Thyroid gland (tissue), 4 donors: ENCODE results near the gene ZNF672. TPM values are rescaled to one million over a fixed set of nuclear protein-coding genes. Genes with fewer than 3 reads are reported as not detected.

Source experiments
- DNase-seq, 2 donors: peaks; one replicate each; pipeline ENCODE4 v3.0.0-alpha.2; 2019
- H3K27ac ChIP-seq, 3 donors: fragments of 200-600 bp; sonication (generic); 1 replicate in 2 of 3; 2 replicates in 1 of 3; pipeline ENCODE4 v1.5.1; 2016 to 2019; ENCODE audit warnings: mild to moderate bottlenecking in 1 of 3, moderate library complexity in 1 of 3
- H3K27me3 ChIP-seq: fragments of 200-600 bp; sonication (generic); one replicate; pipeline ENCODE4 v1.5.1; 2019
- H3K36me3 ChIP-seq, 2 donors: fragments of 200-600 bp; sonication (generic); one replicate each; pipeline ENCODE4 v1.5.1; 2016 to 2019
- H3K4me1 ChIP-seq, 2 donors: fragments of 200-600 bp; sonication (generic); one replicate each; pipeline ENCODE4 v1.5.1; 2017 to 2019
- H3K4me3 ChIP-seq, 3 donors: fragments of 200-600 bp; sonication (generic); replicated peaks in 1 of 3; 1 replicate in 2 of 3; 2 replicates in 1 of 3; pipeline ENCODE4 v1.5.1; 2016; ENCODE audit warnings: mild to moderate bottlenecking in 1 of 3
- H3K9me3 ChIP-seq: fragments of 200-600 bp; sonication (generic); one replicate; pipeline ENCODE4 v1.5.1; 2017
- POLR2A ChIP-seq, 2 donors: fragments of 450-650 bp; IDR thresholded peaks; one replicate each; pipeline ENCODE4 v1.6.1; 2017; ENCODE audit warnings: antibody characterized with exemption in 2 of 2, mild to moderate bottlenecking in 2 of 2, moderate library complexity in 1 of 2
- WGBS, 2 donors: methylation state at CpG; one replicate each; pipeline ENCODE4 v1.1.5; 2017; 5-methylcytosine and 5-hydroxymethylcytosine counted together
- intact Hi-C: fragments of 100-400 bp; cut with DNase I; formaldehyde crosslinking; loops from one replicate; pipeline ENCODE4 v1.15.1; 2023
- total RNA-seq, 4 donors: library from RNA; depleted of rRNA; stranded (reverse); fragments of >200 nt; gene quantifications; one replicate each; pipeline ENCODE4 v1.2.3, GENCODE V29; 2016
- TF ChIP-seq, protein P1 (sequence below), 6 experiments: fragments of 200-600 bp in 3 of 6; fragments of 450-650 bp in 3 of 6; sonication (generic) in 3 of 6; IDR thresholded peaks; one replicate each; pipeline ENCODE4 v1.5.1; 2016 to 2019; ENCODE audit warnings: antibody characterized with exemption in 6 of 6, mild to moderate bottlenecking in 2 of 6, inconsistent platforms in 1 of 6, moderate library complexity in 1 of 6

ZNF672 gene
- total RNA-seq, 4 donors from 2014 or later, result 43.5 to 82.2 (median 53.7) TPM

DNA sequence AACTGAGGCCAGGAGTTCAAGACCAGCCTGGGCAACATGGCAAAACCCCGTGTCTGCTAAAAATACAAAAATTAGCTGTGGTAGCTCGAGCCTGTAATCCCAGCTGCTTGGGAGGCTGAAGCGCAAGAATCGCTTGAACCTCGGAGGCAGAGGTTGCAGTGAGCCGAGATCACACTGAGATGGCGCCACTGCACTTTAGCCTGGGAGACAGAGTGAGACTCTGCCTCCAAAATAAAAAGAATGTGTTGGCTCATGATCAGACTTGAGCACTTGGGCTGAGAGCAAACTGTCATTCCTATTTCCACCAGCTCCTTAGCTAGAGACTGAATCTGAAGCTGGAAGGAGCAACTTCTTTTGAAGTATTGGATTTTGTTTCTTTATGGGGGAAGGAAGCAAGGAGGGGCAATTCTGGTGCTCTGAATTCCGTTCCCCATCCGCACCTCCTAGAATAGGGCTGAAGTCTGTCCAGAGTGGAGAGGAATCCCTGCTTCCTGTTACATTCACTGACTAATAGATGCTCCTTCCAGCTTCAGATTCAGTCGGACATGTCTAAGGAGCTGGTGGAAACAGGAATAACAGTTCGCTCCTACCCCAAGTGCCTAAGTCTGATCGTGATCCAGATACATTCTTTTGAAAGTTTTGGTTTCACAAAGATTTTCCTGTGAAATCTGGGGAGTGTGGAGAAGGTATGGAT lies 3.8 kb downstream of the ZNF672 start:
- intact Hi-C loops, result no loop called here
- no peak for TF ChIP-seq POLR2A (IDR thresholded peaks at IDR 0.05)
- TF ChIP-seq, protein P1, sequence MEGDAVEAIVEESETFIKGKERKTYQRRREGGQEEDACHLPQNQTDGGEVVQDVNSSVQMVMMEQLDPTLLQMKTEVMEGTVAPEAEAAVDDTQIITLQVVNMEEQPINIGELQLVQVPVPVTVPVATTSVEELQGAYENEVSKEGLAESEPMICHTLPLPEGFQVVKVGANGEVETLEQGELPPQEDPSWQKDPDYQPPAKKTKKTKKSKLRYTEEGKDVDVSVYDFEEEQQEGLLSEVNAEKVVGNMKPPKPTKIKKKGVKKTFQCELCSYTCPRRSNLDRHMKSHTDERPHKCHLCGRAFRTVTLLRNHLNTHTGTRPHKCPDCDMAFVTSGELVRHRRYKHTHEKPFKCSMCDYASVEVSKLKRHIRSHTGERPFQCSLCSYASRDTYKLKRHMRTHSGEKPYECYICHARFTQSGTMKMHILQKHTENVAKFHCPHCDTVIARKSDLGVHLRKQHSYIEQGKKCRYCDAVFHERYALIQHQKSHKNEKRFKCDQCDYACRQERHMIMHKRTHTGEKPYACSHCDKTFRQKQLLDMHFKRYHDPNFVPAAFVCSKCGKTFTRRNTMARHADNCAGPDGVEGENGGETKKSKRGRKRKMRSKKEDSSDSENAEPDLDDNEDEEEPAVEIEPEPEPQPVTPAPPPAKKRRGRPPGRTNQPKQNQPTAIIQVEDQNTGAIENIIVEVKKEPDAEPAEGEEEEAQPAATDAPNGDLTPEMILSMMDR (IDR thresholded peaks at IDR 0.05), result peak in 5 of 6 experiments; percentile 16 to 59 (median 45)
- H3K27ac ChIP-seq, result peak overlapping the region in 2 of 3 donors; percentile 33 to 47
- peaks cover 22 to 23% of the 10 kb centered on the region in 2 donors for H3K36me3 ChIP-seq
- no peaks in the 10 kb centered on the region for H3K27me3 ChIP-seq
- peaks cover 31 to 47% of the 10 kb centered on the region in 2 donors for H3K4me1 ChIP-seq
- 36 to 48% methylated on average over 12 of the region's 12 CpGs for WGBS, 2 donors
- H3K4me3 ChIP-seq, result no peak overlapping the region
- peak; percentile 54 to 64 for DNase-seq
- no peaks in the 10 kb centered on the region for H3K9me3 ChIP-seq

DNA sequence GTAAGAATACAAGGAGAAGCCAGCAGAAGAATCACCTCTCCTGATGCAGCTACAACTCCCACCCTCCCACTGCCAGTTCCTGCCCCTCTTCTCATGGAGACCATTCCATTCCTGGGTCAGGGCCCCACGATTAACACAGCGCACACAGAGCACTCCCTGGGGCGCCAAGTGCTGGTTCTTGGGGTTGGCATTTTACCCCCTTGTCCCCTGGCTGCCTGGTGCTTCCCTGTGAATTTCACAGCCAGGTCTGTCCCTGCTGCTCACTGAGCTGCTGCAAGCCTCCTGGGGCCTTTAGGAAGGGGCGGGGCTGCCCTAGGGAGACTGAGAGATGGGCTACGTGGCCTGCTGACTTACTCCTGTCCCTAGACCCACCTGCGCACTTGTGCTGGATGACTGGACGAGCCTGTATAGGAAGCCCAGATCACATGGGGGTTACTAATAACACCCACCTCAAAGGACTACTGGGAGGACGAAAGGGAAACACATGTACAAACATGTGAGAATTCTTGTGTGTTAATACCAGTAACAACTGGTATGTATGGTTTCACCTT lies 4.8 kb downstream of the ZNF672 start:
- Histone ChIP-seq H3K36me3 (peaks cover 31 to 34% of the 10 kb centered on the region in 2 donors), H3K27me3 (no peaks in the 10 kb centered on the region), H3K27ac (peak overlapping the region in 1 of 3 donors; percentile 47), H3K4me3 (no peak overlapping the region), H3K4me1 (peaks cover 31 to 41% of the 10 kb centered on the region in 2 donors), H3K9me3 (no peaks in the 10 kb centered on the region)
- intact Hi-C loops, result no loop called here
- 83 to 87% methylated on average over 6 to 8 of the region's 8 CpGs for WGBS, 2 donors
- TF ChIP-seq, protein P1 (IDR thresholded peaks at IDR 0.05), result no peak
- no peak for TF ChIP-seq POLR2A (IDR thresholded peaks at IDR 0.05)
- DNase-seq, result peak; percentile 34

DNA sequence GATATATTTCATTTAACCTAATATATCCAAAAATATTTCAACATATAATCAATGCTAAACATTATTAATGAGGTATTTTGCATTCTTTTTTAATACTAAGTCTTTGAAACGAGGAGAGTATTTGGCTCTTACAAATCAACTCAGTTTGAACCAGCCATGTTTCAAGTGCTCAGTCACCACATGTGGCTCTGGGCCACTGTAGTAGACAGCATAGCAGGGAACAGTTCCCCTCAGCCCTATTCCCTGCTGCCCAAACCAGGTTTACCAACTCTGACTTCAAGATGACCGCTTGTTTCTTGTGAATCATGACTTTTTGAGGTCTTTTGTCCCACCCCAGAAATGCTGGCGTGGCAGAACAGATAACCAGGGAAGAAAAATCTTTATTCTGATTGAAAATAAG lies 5.7 kb downstream of the ZNF672 start:
- peaks cover 31 to 41% of the 10 kb centered on the region in 2 donors for H3K4me1 ChIP-seq
- H3K27me3 ChIP-seq, result no peaks in the 10 kb centered on the region
- TF ChIP-seq, protein P1 (IDR thresholded peaks at IDR 0.05), result no peak
- TF ChIP-seq POLR2A (IDR thresholded peaks at IDR 0.05), result no peak
- H3K36me3 ChIP-seq, result peaks cover 39 to 41% of the 10 kb centered on the region in 2 donors
- 79 to 81% methylated on average over 3 of the region's 3 CpGs for WGBS, 2 donors
- DNase-seq, result peak; percentile 36 to 65
- H3K27ac ChIP-seq, result peak overlapping the region in 1 of 3 donors; percentile 47
- no peak overlapping the region for H3K4me3 ChIP-seq
- no peaks in the 10 kb centered on the region for H3K9me3 ChIP-seq
- intact Hi-C loops, result no loop called here

DNA sequence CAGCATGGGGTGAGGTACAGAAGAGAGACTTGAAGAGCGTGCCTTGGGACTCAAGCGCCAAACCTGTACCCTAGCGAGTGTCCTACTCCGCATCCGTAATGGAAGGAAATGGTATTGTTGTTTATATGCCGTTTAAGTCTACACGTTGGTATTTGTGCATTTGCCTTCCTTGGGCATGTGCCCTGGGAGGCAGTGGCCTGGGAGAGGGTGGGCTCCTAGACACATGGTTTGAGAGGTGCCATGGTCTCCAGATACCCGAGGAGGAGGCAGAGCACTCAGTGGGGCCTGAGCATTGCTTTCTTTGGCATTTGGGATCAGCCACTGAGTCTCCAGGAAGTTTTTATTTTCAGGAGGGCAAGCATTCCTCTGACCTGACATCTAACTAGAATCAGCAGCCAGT lies 6.5 kb downstream of the ZNF672 start:
- H3K36me3 ChIP-seq, result peaks cover 41 to 42% of the 10 kb centered on the region in 2 donors
- no peaks in the 10 kb centered on the region for H3K27me3 ChIP-seq
- H3K4me1 ChIP-seq, result peaks cover 25 to 36% of the 10 kb centered on the region in 2 donors
- no peak overlapping the region for H3K4me3 ChIP-seq
- H3K27ac ChIP-seq, result no peak overlapping the region
- intact Hi-C loops, result no loop called here
- DNase-seq, result no peak
- WGBS, 2 donors, result 86 to 90% methylated on average over 8 of the region's 8 CpGs
- TF ChIP-seq, protein P1 (IDR thresholded peaks at IDR 0.05), result no peak
- TF ChIP-seq POLR2A (IDR thresholded peaks at IDR 0.05), result no peak
- no peaks in the 10 kb centered on the region for H3K9me3 ChIP-seq
